Naive thymus-derived CD4-positive, alpha-beta T cell (primary cell): ENCODE results near the gene KRTAP13-4. TPM values are rescaled to one million over a fixed set of nuclear protein-coding genes. Genes with fewer than 3 reads are reported as not detected.

Source experiments
- ATAC-seq: fragments of 150-1000 bp; cut with Tn5 transposase; 2 replicates; pipeline ENCODE4 v1.10.0; 2021; ENCODE audit warnings: mild to moderate bottlenecking, moderate library complexity
- CTCF ChIA-PET: fragments of 350-600 bp; sonication (Branson Sonifier 250); formaldehyde crosslinking; loops from one replicate; lab custom pipeline; 2021; ENCODE audit warnings: antibody characterized with exemption; lab: Charles Lee
- POLR2A ChIA-PET: fragments of 350-600 bp; sonication (Branson Sonifier 250); formaldehyde crosslinking; loops from one replicate; lab custom pipeline; 2021; ENCODE audit warnings: antibody characterized with exemption, inconsistent platforms; lab: Charles Lee
- DNase-seq, 9 donors: peaks; one replicate each; pipeline versions ENCODE4 v3.0.0 to v3.0.0-alpha.2; 2020 to 2022; ENCODE audit warnings: mixed read lengths in 1 of 9
- H3K27ac ChIP-seq: one replicate; pipeline ENCODE4 v1.7.0; 2013; ENCODE audit warnings: mild to moderate bottlenecking, low read depth, low read length, moderate library complexity
- H3K27me3 ChIP-seq, 2 donors: one replicate each; pipeline ENCODE4 v1.7.0; 2013; ENCODE audit warnings: low read length in 2 of 2, mild to moderate bottlenecking in 2 of 2, moderate library complexity in 2 of 2; ENCODE audit not compliant: control insufficient read depth in 2 of 2, insufficient read depth in 2 of 2
- H3K36me3 ChIP-seq, 3 experiments: 1 replicate in 2 of 3; 2 replicates in 1 of 3; pipeline ENCODE4 v1.7.0; 2013; ENCODE audit warnings: low read length in 3 of 3, mild to moderate bottlenecking in 3 of 3, moderate library complexity in 1 of 3; ENCODE audit not compliant: insufficient read depth in 3 of 3, control insufficient read depth in 2 of 3
- H3K4me1 ChIP-seq, 2 donors: one replicate each; pipeline ENCODE4 v1.7.0; 2013; ENCODE audit warnings: low read length in 2 of 2, mild to moderate bottlenecking in 2 of 2, moderate library complexity in 1 of 2; ENCODE audit not compliant: control insufficient read depth in 2 of 2, insufficient read depth in 2 of 2
- H3K4me3 ChIP-seq: 2 replicates; pipeline ENCODE4 v1.7.0; 2013; ENCODE audit warnings: mild to moderate bottlenecking, low read length
- H3K9me3 ChIP-seq, 3 experiments: 1 replicate in 2 of 3; 2 replicates in 1 of 3; pipeline ENCODE4 v1.7.0; 2013; ENCODE audit warnings: low read length in 3 of 3; ENCODE audit not compliant: control insufficient read depth in 2 of 3
- H3K27ac Mint-ChIP-seq, 9 donors: one replicate each; pipeline ENCODE4 v1.8.0; 2020 to 2022; ENCODE audit warnings: mixed read lengths in 9 of 9, mild to moderate bottlenecking in 8 of 9, moderate library complexity in 5 of 9, inconsistent platforms in 2 of 9
- H3K27me3 Mint-ChIP-seq, 5 donors: one replicate each; pipeline ENCODE4 v1.8.0; 2021 to 2022; ENCODE audit warnings: mixed read lengths in 5 of 5, mild to moderate bottlenecking in 1 of 5
- H3K36me3 Mint-ChIP-seq, 5 donors: one replicate each; pipeline ENCODE4 v1.8.0; 2020 to 2022; ENCODE audit warnings: mixed read lengths in 5 of 5, mild to moderate bottlenecking in 3 of 5, inconsistent platforms in 1 of 5
- H3K4me1 Mint-ChIP-seq, 7 donors: one replicate each; pipeline ENCODE4 v1.8.0; 2020 to 2022; ENCODE audit warnings: mixed read lengths in 7 of 7, mild to moderate bottlenecking in 3 of 7, inconsistent platforms in 1 of 7
- H3K4me3 Mint-ChIP-seq, 10 donors: one replicate each; pipeline ENCODE4 v1.8.0; 2020 to 2022; ENCODE audit warnings: mild to moderate bottlenecking in 10 of 10, mixed read lengths in 10 of 10, moderate library complexity in 6 of 10, inconsistent platforms in 2 of 10
- H3K9me3 Mint-ChIP-seq, 11 donors: one replicate each; pipeline ENCODE4 v1.8.0; 2020 to 2022; ENCODE audit warnings: mixed read lengths in 11 of 11, mild to moderate bottlenecking in 4 of 11, inconsistent platforms in 1 of 11, moderate library complexity in 1 of 11
- intact Hi-C, 2 donors: fragments of 100-400 bp; cut with micrococcal nuclease; formaldehyde crosslinking; loops; one replicate each; pipeline ENCODE4 v1.15.1; 2023
- polyA plus RNA-seq, 2 donors: library from polyadenylated mRNA; unstranded; fragments of 300-500 nt; fragmentation: Illumina TruSeq; gene quantifications; one replicate each; pipeline ENCODE4 v1.2.3, GENCODE V29; 2021
- total RNA-seq, 6 experiments: library from RNA in 5 of 6; stranded (reverse) in 5 of 6; gene quantifications; 1 replicate in 5 of 6; 2 replicates in 1 of 6; pipeline ENCODE4 v1.2.3 and lab custom pipeline; 2021 to 2026

The KRTAP13-4 gene
- total and polyA plus RNA-seq, 7 experiments from 2014 or later = not detected

DNA sequence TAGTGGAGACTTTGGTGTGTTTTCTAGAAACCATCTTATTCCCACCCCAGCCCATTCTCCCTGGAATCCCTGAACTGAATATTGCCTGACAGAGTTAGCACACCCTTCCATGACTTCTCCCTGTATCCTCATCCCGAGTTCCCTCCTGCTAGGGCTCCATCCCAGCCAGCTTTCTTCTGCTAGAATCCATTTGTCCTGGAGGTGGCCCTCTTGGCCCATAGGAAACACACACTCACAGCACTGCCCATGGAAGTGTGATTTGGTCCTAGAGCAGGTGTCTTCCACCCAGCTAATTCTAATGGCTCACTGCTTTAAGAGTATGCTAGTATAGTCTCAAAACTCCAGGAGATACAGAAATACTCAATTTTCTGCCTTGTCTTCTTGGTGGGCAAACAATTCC, 14.2 kb downstream of the KRTAP13-4 start:
- no peaks in the 10 kb centered on the region for H3K27me3 ChIP-seq
- no peaks in the 10 kb centered on the region for H3K4me1 ChIP-seq
- ChIA-PET CTCF (no interaction called here), POLR2A (no interaction called here)
- no peak overlapping the region for H3K27ac ChIP-seq
- Mint-ChIP-seq H3K27me3 (peaks cover 0 to 35% (median 14%) of the 10 kb centered on the region in 5 donors), H3K4me3 (no peak overlapping the region), H3K27ac (no peak overlapping the region), H3K4me1 (peaks cover 0 to 6% (median 0%) of the 10 kb centered on the region in 7 donors), H3K36me3 (no peaks in the 10 kb centered on the region), H3K9me3 (peaks cover 0 to 6% (median 0%) of the 10 kb centered on the region in 11 donors)
- H3K9me3 ChIP-seq = no peaks in the 10 kb centered on the region
- H3K4me3 ChIP-seq = no peak overlapping the region
- H3K36me3 ChIP-seq = no peaks in the 10 kb centered on the region
- no peak for ATAC-seq
- intact Hi-C loops = no loop called here
- DNase-seq = no peak

DNA sequence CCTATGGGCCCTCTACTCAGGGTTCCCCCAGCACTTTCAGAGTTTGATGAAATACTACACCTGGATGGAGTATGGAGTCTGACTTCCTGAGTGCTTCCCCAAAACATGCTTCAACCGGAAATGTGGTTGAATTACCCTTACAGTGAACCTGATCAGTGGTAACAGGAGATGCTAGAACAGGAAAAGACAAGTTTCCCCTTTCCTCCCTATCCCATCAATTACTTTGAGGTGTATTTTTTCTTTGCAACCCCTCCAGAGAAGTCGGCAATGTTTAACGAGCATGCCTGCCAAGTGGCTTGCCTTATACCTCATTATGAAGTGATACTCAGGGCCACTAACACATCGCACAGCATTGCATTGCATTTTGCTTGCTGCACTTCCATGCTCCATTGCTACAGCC, 17.0 kb downstream of the KRTAP13-4 start:
- intact Hi-C loops = no loop called here

GRCh38 chr21:30448514-30448913, 18.5 kb downstream of the KRTAP13-4 start:
- ChIA-PET POLR2A (no interaction called here), CTCF (no interaction called here)
- no peak overlapping the region for H3K4me3 ChIP-seq
- H3K27me3 ChIP-seq = no peaks in the 10 kb centered on the region
- ATAC-seq (no peak), DNase-seq (no peak)
- intact Hi-C loops = no loop called here
- no peak overlapping the region for H3K27ac ChIP-seq
- Mint-ChIP-seq H3K36me3 (no peaks in the 10 kb centered on the region), H3K4me3 (no peak overlapping the region), H3K27ac (no peak overlapping the region), H3K9me3 (peaks cover 0 to 9% (median 0%) of the 10 kb centered on the region in 11 donors), H3K27me3 (peaks cover 0 to 32% (median 7%) of the 10 kb centered on the region in 5 donors), H3K4me1 (peaks cover 0 to 6% (median 0%) of the 10 kb centered on the region in 7 donors)
- H3K9me3 ChIP-seq = no peaks in the 10 kb centered on the region
- no peaks in the 10 kb centered on the region for H3K36me3 ChIP-seq
- no peaks in the 10 kb centered on the region for H3K4me1 ChIP-seq

More for the DNA sequence above, 17.0 kb downstream of the KRTAP13-4 start:
- Mint-ChIP-seq H3K27me3 (peaks cover 0 to 32% (median 7%) of the 10 kb centered on the region in 5 donors), H3K4me3 (no peak overlapping the region), H3K4me1 (peaks cover 0 to 6% (median 0%) of the 10 kb centered on the region in 7 donors), H3K27ac (no peak overlapping the region), H3K9me3 (peaks cover 0 to 9% (median 0%) of the 10 kb centered on the region in 11 donors), H3K36me3 (no peaks in the 10 kb centered on the region)
- no peak for ATAC-seq
- H3K27me3 ChIP-seq = no peaks in the 10 kb centered on the region
- ChIA-PET POLR2A (no interaction called here), CTCF (no interaction called here)
- no peaks in the 10 kb centered on the region for H3K9me3 ChIP-seq
- DNase-seq = no peak
- H3K4me3 ChIP-seq = no peak overlapping the region
- no peaks in the 10 kb centered on the region for H3K36me3 ChIP-seq
- H3K27ac ChIP-seq = no peak overlapping the region
- H3K4me1 ChIP-seq = no peaks in the 10 kb centered on the region

GRCh38 chr21:30463713-30464112, 33.7 kb downstream of the KRTAP13-4 start:
- Mint-ChIP-seq H3K27ac (no peak overlapping the region), H3K9me3 (peaks cover 0 to 5% (median 0%) of the 10 kb centered on the region in 11 donors), H3K27me3 (peaks cover 0 to 30% (median 11%) of the 10 kb centered on the region in 5 donors), H3K4me1 (no peaks in the 10 kb centered on the region), H3K36me3 (no peaks in the 10 kb centered on the region), H3K4me3 (no peak overlapping the region)
- CTCF ChIA-PET = no interaction called here
- Histone ChIP-seq H3K4me1 (no peaks in the 10 kb centered on the region), H3K27me3 (no peaks in the 10 kb centered on the region), H3K36me3 (no peaks in the 10 kb centered on the region), H3K4me3 (no peak overlapping the region), H3K9me3 (no peaks in the 10 kb centered on the region), H3K27ac (no peak overlapping the region)
- intact Hi-C loops = no loop called here
- DNase-seq = no peak
- POLR2A ChIA-PET = no interaction called here
- no peak for ATAC-seq

DNA sequence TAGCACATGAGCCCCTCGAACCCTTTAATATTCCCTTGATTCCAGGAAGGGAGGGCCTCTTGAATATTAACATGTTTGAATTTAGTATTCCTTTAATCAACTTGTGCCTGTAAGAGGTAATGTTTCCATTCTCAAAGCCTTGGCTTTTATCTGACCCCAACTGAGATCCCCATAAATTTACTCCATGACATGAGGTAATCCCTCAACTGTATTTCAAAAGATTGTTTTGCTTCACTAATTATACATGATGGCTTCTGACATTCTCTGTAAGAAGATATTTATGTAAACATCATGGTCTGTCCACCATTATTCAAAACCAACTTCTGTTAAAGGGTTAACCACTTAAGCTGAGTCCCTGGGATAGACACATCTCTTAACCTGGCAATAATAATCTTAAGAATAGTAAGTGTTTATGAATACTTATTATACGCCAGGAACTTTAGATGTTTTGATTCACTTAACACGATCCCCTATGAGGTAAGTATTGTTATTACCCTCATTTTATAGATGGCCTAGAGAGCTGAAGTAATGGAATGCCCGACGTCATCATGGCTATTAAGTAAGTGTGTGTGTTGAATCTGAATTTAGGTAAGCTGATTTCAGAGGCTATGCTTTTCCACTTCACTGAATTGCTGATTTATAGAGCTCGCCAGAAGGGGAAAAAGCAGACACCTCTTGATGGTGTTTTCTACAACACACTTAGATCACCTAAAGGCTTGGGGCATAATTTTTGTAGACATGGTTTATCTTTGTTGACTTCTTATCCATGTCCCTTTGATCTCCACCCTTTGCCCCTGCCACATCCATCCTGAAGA, 39.1 kb downstream of the KRTAP13-4 start:
- no peaks in the 10 kb centered on the region for H3K36me3 ChIP-seq
- no peak overlapping the region for H3K27ac ChIP-seq
- ChIA-PET CTCF (no interaction called here), POLR2A (no interaction called here)
- H3K27me3 Mint-ChIP-seq = peaks cover 0 to 31% (median 13%) of the 10 kb centered on the region in 5 donors
- H3K4me3 Mint-ChIP-seq = no peak overlapping the region
- no peak overlapping the region for H3K4me3 ChIP-seq
- intact Hi-C loops = no loop called here
- DNase-seq (no peak), ATAC-seq (no peak)
- no peak overlapping the region for H3K27ac Mint-ChIP-seq
- H3K27me3 ChIP-seq = no peaks in the 10 kb centered on the region
- no peaks in the 10 kb centered on the region for H3K9me3 ChIP-seq
- no peaks in the 10 kb centered on the region for H3K4me1 ChIP-seq
- H3K36me3 Mint-ChIP-seq = no peaks in the 10 kb centered on the region
- no peaks in the 10 kb centered on the region for H3K4me1 Mint-ChIP-seq
- peaks cover 0 to 6% (median 0%) of the 10 kb centered on the region in 11 donors for H3K9me3 Mint-ChIP-seq

- no peaks in the 10 kb centered on the region for H3K36me3 ChIP-seq
- ChIA-PET POLR2A (no interaction called here), CTCF (no interaction called here)
- H3K9me3 ChIP-seq = no peaks in the 10 kb centered on the region
- no peak for DNase-seq
- no peak overlapping the region for H3K4me3 Mint-ChIP-seq
- H3K36me3 Mint-ChIP-seq = no peaks in the 10 kb centered on the region
- no peaks in the 10 kb centered on the region for H3K4me1 ChIP-seq
- no peak overlapping the region for H3K4me3 ChIP-seq
- H3K9me3 Mint-ChIP-seq = peaks cover 0 to 1% (median 0%) of the 10 kb centered on the region in 11 donors
- intact Hi-C loops = no loop called here
- H3K27ac ChIP-seq = no peak overlapping the region
- H3K4me1 Mint-ChIP-seq = peaks cover 0 to 2% (median 0%) of the 10 kb centered on the region in 7 donors
- no peaks in the 10 kb centered on the region for H3K27me3 ChIP-seq
- H3K27ac Mint-ChIP-seq = no peak overlapping the region
- peaks cover 0 to 17% (median 0%) of the 10 kb centered on the region in 5 donors for H3K27me3 Mint-ChIP-seq
- no peak for ATAC-seq
These were observed 48.0 kb downstream of the KRTAP13-4 start for GRCh38 chr21:30478004-30478403.

DNA sequence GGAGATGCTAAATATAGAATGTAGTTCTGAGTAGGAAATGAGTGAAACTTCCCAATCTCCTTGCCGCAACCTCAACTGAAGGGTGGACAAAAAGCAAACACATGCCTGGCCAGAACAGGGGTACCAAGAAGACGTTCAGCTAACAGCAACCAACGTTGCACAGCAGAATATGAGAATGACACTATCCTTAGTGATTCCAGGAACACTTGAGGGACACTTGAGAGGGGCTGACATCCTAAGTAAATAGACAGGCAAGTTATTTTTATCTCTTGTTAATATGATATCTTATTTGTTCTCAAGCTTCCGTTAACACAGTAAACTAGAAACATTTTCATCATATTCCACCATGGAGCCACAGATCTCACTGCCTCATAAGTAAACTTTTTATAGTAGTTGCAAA, 49.2 kb downstream of the KRTAP13-4 start:
- no peaks in the 10 kb centered on the region for H3K27me3 ChIP-seq
- Mint-ChIP-seq H3K27me3 (peaks cover 0 to 17% (median 0%) of the 10 kb centered on the region in 5 donors), H3K4me3 (no peak overlapping the region), H3K36me3 (no peaks in the 10 kb centered on the region), H3K27ac (no peak overlapping the region), H3K9me3 (peaks cover 0 to 1% (median 0%) of the 10 kb centered on the region in 11 donors), H3K4me1 (peaks cover 0 to 2% (median 0%) of the 10 kb centered on the region in 7 donors)
- no peaks in the 10 kb centered on the region for H3K9me3 ChIP-seq
- ChIA-PET CTCF (no interaction called here), POLR2A (no interaction called here)
- H3K4me1 ChIP-seq = no peaks in the 10 kb centered on the region
- ATAC-seq (no peak), DNase-seq (no peak)
- H3K4me3 ChIP-seq = no peak overlapping the region
- H3K27ac ChIP-seq = no peak overlapping the region
- H3K36me3 ChIP-seq = no peaks in the 10 kb centered on the region
- intact Hi-C loops = no loop called here
